RWPE2 (cell line): Measurements from ENCODE around the gene TPSD1.

ENCODE experiments used
- ATAC-seq: fragments of 200-7000 bp; cut with Tn5 transposase; 3 replicates; pipeline ENCODE4 v1.9.1; 2021; ENCODE audit warnings: low read depth
- DNase-seq: peaks from one replicate; pipeline ENCODE4 v3.0.0-alpha.2; 2020; ENCODE audit warnings: low spot score
- H3K27ac ChIP-seq: fragments of 450-650 bp; 2 replicates; pipeline ENCODE4 v1.5.1; 2017; ENCODE audit warnings: mild to moderate bottlenecking; ENCODE audit not compliant: poor library complexity, severe bottlenecking
- H3K27me3 ChIP-seq: fragments of 250-450 bp; sonication (Bioruptor Pico); 2 replicates; pipeline ENCODE4 v1.5.1; 2021; ENCODE audit warnings: mild to moderate bottlenecking, moderate library complexity; ENCODE audit not compliant: insufficient read depth, poor library complexity, severe bottlenecking
- H3K36me3 ChIP-seq: fragments of 250-450 bp; sonication (Bioruptor Pico); 2 replicates; pipeline ENCODE4 v1.5.1; 2020; ENCODE audit warnings: low read depth, mild to moderate bottlenecking, moderate library complexity
- H3K4me1 ChIP-seq: fragments of 250-450 bp; sonication (Bioruptor Pico); 2 replicates; pipeline ENCODE4 v1.5.1; 2021; ENCODE audit warnings: mild to moderate bottlenecking, moderate library complexity; ENCODE audit not compliant: insufficient read depth, poor library complexity, severe bottlenecking
- H3K4me3 ChIP-seq: fragments of 250-450 bp; sonication (Bioruptor Pico); 2 replicates; pipeline ENCODE4 v1.5.1; 2021; ENCODE audit warnings: mild to moderate bottlenecking, moderate library complexity; ENCODE audit not compliant: severe bottlenecking
- H3K9me3 ChIP-seq: fragments of 250-450 bp; sonication (Bioruptor Pico); 2 replicates; pipeline ENCODE4 v1.5.1; 2021; ENCODE audit warnings: mild to moderate bottlenecking, moderate library complexity; ENCODE audit not compliant: severe bottlenecking
- TF ChIP-seq, protein P1 (sequence below): fragments of 450-650 bp; IDR thresholded peaks from one replicate; pipeline ENCODE4 v1.5.1; 2017; ENCODE audit warnings: mild to moderate bottlenecking, moderate library complexity; ENCODE audit not compliant: poor library complexity, severe bottlenecking

TPSD1 gene

GRCh38 chr16:1282324-1282973 is 26.6 kb downstream of the TPSD1 start:
- no peak for ATAC-seq
- no peak overlapping the region for H3K4me3 ChIP-seq
- H3K27me3 ChIP-seq: peaks cover 25% of the 10 kb centered on the region

GRCh38 chr16:1283296-1283695 is 27.4 kb downstream of the TPSD1 start:
- H3K4me1 ChIP-seq: no peaks in the 10 kb centered on the region
- no peaks in the 10 kb centered on the region for H3K36me3 ChIP-seq
- no peak for ATAC-seq
- TF ChIP-seq, protein P1, sequence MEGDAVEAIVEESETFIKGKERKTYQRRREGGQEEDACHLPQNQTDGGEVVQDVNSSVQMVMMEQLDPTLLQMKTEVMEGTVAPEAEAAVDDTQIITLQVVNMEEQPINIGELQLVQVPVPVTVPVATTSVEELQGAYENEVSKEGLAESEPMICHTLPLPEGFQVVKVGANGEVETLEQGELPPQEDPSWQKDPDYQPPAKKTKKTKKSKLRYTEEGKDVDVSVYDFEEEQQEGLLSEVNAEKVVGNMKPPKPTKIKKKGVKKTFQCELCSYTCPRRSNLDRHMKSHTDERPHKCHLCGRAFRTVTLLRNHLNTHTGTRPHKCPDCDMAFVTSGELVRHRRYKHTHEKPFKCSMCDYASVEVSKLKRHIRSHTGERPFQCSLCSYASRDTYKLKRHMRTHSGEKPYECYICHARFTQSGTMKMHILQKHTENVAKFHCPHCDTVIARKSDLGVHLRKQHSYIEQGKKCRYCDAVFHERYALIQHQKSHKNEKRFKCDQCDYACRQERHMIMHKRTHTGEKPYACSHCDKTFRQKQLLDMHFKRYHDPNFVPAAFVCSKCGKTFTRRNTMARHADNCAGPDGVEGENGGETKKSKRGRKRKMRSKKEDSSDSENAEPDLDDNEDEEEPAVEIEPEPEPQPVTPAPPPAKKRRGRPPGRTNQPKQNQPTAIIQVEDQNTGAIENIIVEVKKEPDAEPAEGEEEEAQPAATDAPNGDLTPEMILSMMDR: no peak
- H3K27ac ChIP-seq: no peak overlapping the region
- H3K4me3 ChIP-seq: no peak overlapping the region
- DNase-seq: peak; percentile 55
- no peaks in the 10 kb centered on the region for H3K9me3 ChIP-seq
- H3K27me3 ChIP-seq: peaks cover 31% of the 10 kb centered on the region

More at GRCh38 chr16:1282324-1282973, 26.6 kb downstream of the TPSD1 start:
- H3K27ac ChIP-seq: no peak overlapping the region
- H3K4me1 ChIP-seq: no peaks in the 10 kb centered on the region
- H3K9me3 ChIP-seq: no peaks in the 10 kb centered on the region
- no peaks in the 10 kb centered on the region for H3K36me3 ChIP-seq
- DNase-seq: peak; percentile 49
- TF ChIP-seq, protein P1: no peak

DNA sequence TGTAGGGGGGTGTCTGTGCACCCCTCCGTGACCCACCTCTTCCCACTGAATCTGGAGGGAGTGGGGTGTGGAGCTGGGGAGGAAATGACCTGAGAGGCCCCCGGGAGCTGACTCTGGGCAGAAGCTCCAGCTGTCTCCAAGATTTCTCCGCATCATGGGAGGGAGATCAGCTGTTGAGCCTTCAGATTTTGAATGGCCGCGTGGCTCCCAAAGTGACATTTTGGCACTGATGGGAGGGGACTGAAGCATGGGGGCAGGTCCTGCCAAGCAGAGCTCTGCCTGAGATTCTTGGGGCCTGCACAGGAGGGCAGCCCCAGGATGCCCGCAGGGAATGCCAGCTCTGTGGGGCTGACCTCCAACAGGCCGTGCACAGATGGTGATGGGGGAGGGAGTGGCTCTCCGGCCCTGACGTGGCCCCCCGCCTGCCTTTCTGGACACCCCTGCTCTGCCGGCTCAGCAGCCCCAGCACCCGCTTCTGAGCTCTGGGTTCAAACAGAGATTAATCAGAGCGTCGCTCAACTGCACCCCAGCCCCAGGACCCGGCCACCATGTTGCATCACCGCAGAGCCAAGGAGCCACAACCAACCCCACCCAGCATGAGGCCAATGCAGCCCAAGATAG is 28.2 kb downstream of the TPSD1 start:
- TF ChIP-seq, protein P1: no peak
- H3K36me3 ChIP-seq: no peaks in the 10 kb centered on the region
- H3K27me3 ChIP-seq: peaks cover 39% of the 10 kb centered on the region
- H3K4me3 ChIP-seq: no peak overlapping the region
- DNase-seq (peak; percentile 48), ATAC-seq (no peak)
- H3K4me1 ChIP-seq: no peaks in the 10 kb centered on the region
- no peaks in the 10 kb centered on the region for H3K9me3 ChIP-seq
- no peak overlapping the region for H3K27ac ChIP-seq

DNA sequence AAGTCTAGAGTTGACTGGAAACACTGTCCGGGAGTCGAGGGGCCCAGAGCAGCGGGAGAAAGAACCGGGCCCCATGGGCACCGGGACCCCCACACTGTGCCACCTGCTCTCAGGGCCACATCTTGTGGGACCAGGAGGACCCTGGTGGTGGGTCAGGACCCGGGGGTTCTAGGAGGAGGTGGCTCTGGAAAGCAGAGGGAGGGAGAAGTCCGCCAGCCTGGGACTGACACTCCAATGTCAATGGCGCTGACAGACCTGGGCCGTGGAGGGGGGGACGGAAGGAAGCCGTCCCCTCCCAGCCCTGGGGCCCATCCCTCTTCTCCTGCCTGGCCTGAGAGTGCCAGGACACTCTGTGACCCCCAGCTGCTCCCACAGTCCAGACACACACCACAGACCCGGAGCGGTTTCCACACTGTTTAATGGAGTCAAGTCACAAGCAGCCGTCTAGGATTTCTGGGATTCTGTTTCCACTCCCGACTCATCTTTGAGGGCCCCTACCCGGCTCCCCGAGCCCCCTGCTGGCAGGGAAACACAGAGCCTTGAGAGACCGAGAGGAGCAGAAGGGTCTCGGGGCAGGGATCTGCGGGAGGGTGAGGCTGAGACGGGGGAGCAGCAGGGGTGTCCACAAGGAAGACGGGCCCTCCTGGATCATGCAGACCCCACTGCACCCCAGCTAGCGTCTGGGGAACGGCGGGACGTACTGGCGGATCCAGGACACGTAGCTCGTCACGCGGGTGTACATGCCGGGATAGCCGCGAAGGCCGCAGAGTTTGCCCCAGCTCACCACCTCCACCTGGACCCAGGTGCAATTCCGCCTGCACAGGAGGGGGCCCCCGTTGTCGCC is 30.0 kb downstream of the TPSD1 start:
- no peaks in the 10 kb centered on the region for H3K9me3 ChIP-seq
- peak; percentile 49 for DNase-seq
- H3K36me3 ChIP-seq: no peaks in the 10 kb centered on the region
- no peak for ATAC-seq
- peaks cover 55% of the 10 kb centered on the region for H3K27me3 ChIP-seq
- no peak overlapping the region for H3K27ac ChIP-seq
- TF ChIP-seq, protein P1: no peak
- no peaks in the 10 kb centered on the region for H3K4me1 ChIP-seq
- H3K4me3 ChIP-seq: no peak overlapping the region
